Renal pelvis (tissue), 12 donors: Measurements from ENCODE around the gene SNX24. TPM values are rescaled to one million over a fixed set of nuclear protein-coding genes. Genes with fewer than 3 reads are reported as not detected.
A peak's percentile ranks its signal among the peaks of the same experiment; 100 is the strongest.
"Not testable (repeated sequence)": the region's sequence is repeated elsewhere in the genome, so short reads cannot be mapped to it uniquely, and the experiment has no call there.

Experiments
- DNase-seq: peaks from one replicate; pipeline ENCODE4 v3.0.0-alpha.2; 2013
- long read RNA-seq, 16 experiments: transcript quantifications; one replicate each; lab custom pipeline, GENCODE V29; 2026
- polyA plus RNA-seq, 3 donors: library from polyadenylated mRNA; unstranded; fragments of 120-200 nt; gene quantifications; one replicate each; pipeline ENCODE4 v1.2.1, GENCODE V29; 2013; ENCODE audit not compliant: insufficient read length in 3 of 3

Gene SNX24
- 10 to 100 TPM; 19.9 to 27.6 (median 26.1) TPM for polyA plus RNA-seq
- long read RNA-seq, donor 1, transcript SNX24-201 (7 exons, 2,158 nt): major isoform, 8 of 17 reads
- long read RNA-seq, donor 1, partial matches to known transcripts: 7 of 17 reads
- long read RNA-seq, donor 1, other reads (novel, unspliced or antisense): 0 of 17 reads
- long read RNA-seq, donor 2, partial matches to known transcripts: 0 of 2 reads
- long read RNA-seq, donor 2, other reads (novel, unspliced or antisense): 0 of 2 reads
- long read RNA-seq, donor 3, transcript SNX24-201 (7 exons, 2,158 nt): major isoform, 7 of 15 reads
- long read RNA-seq, donor 3, partial matches to known transcripts: 6 of 15 reads
- long read RNA-seq, donor 3, other reads (novel, unspliced or antisense): 0 of 15 reads
- long read RNA-seq, donor 4, partial matches to known transcripts: 0 of 4 reads
- long read RNA-seq, donor 4, other reads (novel, unspliced or antisense): 0 of 4 reads
- long read RNA-seq, donor 5, partial matches to known transcripts: 0 of 3 reads
- long read RNA-seq, donor 5, other reads (novel, unspliced or antisense): 0 of 3 reads
- long read RNA-seq, donor 6, partial matches to known transcripts: 91 of 94 reads
- long read RNA-seq, donor 6, other reads (novel, unspliced or antisense): 0 of 94 reads
- long read RNA-seq, donor 7, partial matches to known transcripts: 7 of 10 reads
- long read RNA-seq, donor 7, other reads (novel, unspliced or antisense): 0 of 10 reads
- long read RNA-seq, donor 8, partial matches to known transcripts: 0 of 2 reads
- long read RNA-seq, donor 8, other reads (novel, unspliced or antisense): 0 of 2 reads
- long read RNA-seq, donor 9, transcript SNX24-201 (7 exons, 2,158 nt): major isoform, 10 of 13 reads
- long read RNA-seq, donor 9, partial matches to known transcripts: 0 of 13 reads
- long read RNA-seq, donor 9, other reads (novel, unspliced or antisense): 0 of 13 reads
- long read RNA-seq, donor 10, partial matches to known transcripts: 7 of 11 reads
- long read RNA-seq, donor 10, other reads (novel, unspliced or antisense): 0 of 11 reads
- long read RNA-seq, donor 11, partial matches to known transcripts: 10 of 42 reads
- long read RNA-seq, donor 11, other reads (novel, unspliced or antisense): 28 of 42 reads
- long read RNA-seq, donor 12, transcript SNX24-201 (7 exons, 2,158 nt): major isoform, 9 of 146 reads
- long read RNA-seq, donor 12, partial matches to known transcripts: 136 of 146 reads
- long read RNA-seq, donor 12, other reads (novel, unspliced or antisense): 0 of 146 reads
- long read RNA-seq, donor 13, partial matches to known transcripts: 8 of 14 reads
- long read RNA-seq, donor 13, other reads (novel, unspliced or antisense): 0 of 14 reads
- long read RNA-seq, donor 14, transcript SNX24-201 (7 exons, 2,158 nt): major isoform, 5 of 19 reads
- long read RNA-seq, donor 14, partial matches to known transcripts: 10 of 19 reads
- long read RNA-seq, donor 14, other reads (novel, unspliced or antisense): 0 of 19 reads
- long read RNA-seq, donor 15, transcript SNX24-201 (7 exons, 2,158 nt): major isoform, 6 of 180 reads
- long read RNA-seq, donor 15, partial matches to known transcripts: 88 of 180 reads
- long read RNA-seq, donor 15, other reads (novel, unspliced or antisense): 83 of 180 reads
- long read RNA-seq, donor 16, transcript SNX24-201 (7 exons, 2,158 nt): major isoform, 8 of 104 reads
- long read RNA-seq, donor 16, partial matches to known transcripts: 30 of 104 reads
- long read RNA-seq, donor 16, other reads (novel, unspliced or antisense): 65 of 104 reads

GRCh38 chr5:122845229-122846050 is at the start of gene SNX24:
Gene SNX24, plus strand, starts transcription at chr5:122845613. Its CDS starts 21 bp downstream, at chr5:122845634.
- peak; percentile 74 for DNase-seq

GRCh38 chr5:122805481-122805880 is 39.9 kb upstream of the SNX24 start:
- no peak for DNase-seq

- DNase-seq: no peak
These were observed 35.0 kb upstream of the SNX24 start for GRCh38 chr5:122810405-122810804.

GRCh38 chr5:122815218-122815767 is 30.1 kb upstream of the SNX24 start:
- no peak for DNase-seq

- DNase-seq: no peak
These were observed 28.7 kb upstream of the SNX24 start for GRCh38 chr5:122816756-122817155.

GRCh38 chr5:122831984-122832383 is 13.4 kb upstream of the SNX24 start:
- no peak for DNase-seq

- DNase-seq: no peak
These were observed 9.7 kb upstream of the SNX24 start for GRCh38 chr5:122835681-122836080.

GRCh38 chr5:122836947-122837346 is 8.5 kb upstream of the SNX24 start:
- DNase-seq: no peak

GRCh38 chr5:122839731-122840130 is 5.7 kb upstream of the SNX24 start:
- no peak for DNase-seq

- DNase-seq: no peak
These were observed 3.3 kb upstream of the SNX24 start for GRCh38 chr5:122842016-122842580.

GRCh38 chr5:122844136-122844909 is 1.1 kb upstream of the SNX24 start:
- DNase-seq: peak; percentile 34

- no peak for DNase-seq
These were observed 544 bp upstream of the SNX24 start for GRCh38 chr5:122844910-122845228.

- peak; percentile 29 for DNase-seq
These were observed 688 bp downstream of the SNX24 start for GRCh38 chr5:122846051-122846550.

GRCh38 chr5:122847687-122848081 is 2.3 kb downstream of the SNX24 start:
- no peak for DNase-seq

GRCh38 chr5:122849771-122850170 is 4.4 kb downstream of the SNX24 start:
- DNase-seq: no peak

- DNase-seq: not testable (repeated sequence)
These were observed 12.1 kb downstream of the SNX24 start for GRCh38 chr5:122857538-122857937.

GRCh38 chr5:122858451-122858850 is 13.0 kb downstream of the SNX24 start:
- DNase-seq: no peak

GRCh38 chr5:122863240-122863639 is 17.8 kb downstream of the SNX24 start:
- DNase-seq: no peak
